LNCaP clone FGC (cell line): Measurements from ENCODE around the gene NUDT14.

Source experiments
- DNase-seq: peaks from one replicate; pipeline ENCODE4 v3.0.0-alpha.2; 2011; ENCODE audit warnings: low read depth
- H3K4me3 ChIP-seq: 2 replicates; pipeline ENCODE4 v1.5.1; 2011; ENCODE audit warnings: mild to moderate bottlenecking, low read depth, low read length, control low read depth
- CTCF ChIP-seq: IDR thresholded peaks from 2 replicates; pipeline ENCODE4 v1.5.1; 2012; ENCODE audit warnings: mild to moderate bottlenecking; ENCODE audit not compliant: control insufficient read depth, insufficient read depth; ENCODE audit errors: extremely low read depth

Gene NUDT14

GRCh38 chr14:105144026-105144665 is 37.0 kb downstream of the NUDT14 start:
- DNase-seq = no peak
- H3K4me3 ChIP-seq = no peak overlapping the region
- no peak for TF ChIP-seq CTCF

- TF ChIP-seq CTCF = no peak
- no peak overlapping the region for H3K4me3 ChIP-seq
- DNase-seq = no peak
Observed at GRCh38 chr14:105143451-105144025, 37.6 kb downstream of the NUDT14 start.

GRCh38 chr14:105142651-105143450 is 38.3 kb downstream of the NUDT14 start:
- DNase-seq = no peak
- no peak overlapping the region for H3K4me3 ChIP-seq
- TF ChIP-seq CTCF = no peak

- no peak overlapping the region for H3K4me3 ChIP-seq
- no peak for DNase-seq
- no peak for TF ChIP-seq CTCF
Observed at GRCh38 chr14:105141486-105142281, 39.4 kb downstream of the NUDT14 start.

GRCh38 chr14:105141026-105141425 is 40.1 kb downstream of the NUDT14 start:
- no peak for DNase-seq
- TF ChIP-seq CTCF = no peak
- H3K4me3 ChIP-seq = no peak overlapping the region

GRCh38 chr14:105140581-105140980 is 40.5 kb downstream of the NUDT14 start:
- DNase-seq = no peak
- no peak for TF ChIP-seq CTCF
- no peak overlapping the region for H3K4me3 ChIP-seq
